B cell (primary cell): Measurements from ENCODE around the gene PARD3. TPM values are rescaled to one million over a fixed set of nuclear protein-coding genes. Genes with fewer than 3 reads are reported as not detected.

Experiments
- ATAC-seq: fragments of 200-7000 bp; cut with Tn5 transposase; one replicate; pipeline ENCODE4 v1.10.0; 2021; ENCODE audit warnings: low read depth, mild to moderate bottlenecking, moderate number of reproducible peaks, moderate library complexity
- CTCF ChIA-PET: fragments of 350-600 bp; sonication (Branson Sonifier 250); formaldehyde crosslinking; loops from one replicate; lab custom pipeline; 2021; ENCODE audit warnings: antibody characterized with exemption, inconsistent platforms; lab: Charles Lee
- POLR2A ChIA-PET: fragments of 350-600 bp; sonication (Branson Sonifier 250); formaldehyde crosslinking; loops from one replicate; lab custom pipeline; 2021; ENCODE audit warnings: antibody characterized with exemption; lab: Charles Lee
- DNase-seq: peaks from one replicate; pipeline ENCODE4 v3.0.0; 2013
- H2AFZ ChIP-seq: 2 replicates; pipeline ENCODE4 v1.6.1; 2012; ENCODE audit warnings: mild to moderate bottlenecking, low read depth, low read length; ENCODE audit not compliant: insufficient read depth, poor library complexity, severe bottlenecking
- H3K27ac ChIP-seq, 2 donors: 1 replicate in 1 of 2; 2 replicates in 1 of 2; pipeline ENCODE4 v1.5.1; 2012 to 2013; ENCODE audit warnings: low read length in 2 of 2, mild to moderate bottlenecking in 2 of 2, moderate library complexity in 1 of 2
- H3K27me3 ChIP-seq, 4 experiments: fragments of 200-600 bp in 1 of 4; sonication (generic) in 1 of 4; replicated peaks in 1 of 4; 1 replicate in 2 of 4; 2 replicates in 2 of 4; pipeline versions ENCODE4 v1.6.1 to v1.7.0; 2013 to 2016; ENCODE audit warnings: low read length in 3 of 4, mild to moderate bottlenecking in 2 of 4, mixed read lengths in 1 of 4, moderate library complexity in 1 of 4; ENCODE audit not compliant: insufficient read depth in 4 of 4, control insufficient read depth in 3 of 4; ENCODE audit errors: control extremely low read depth in 1 of 4
- H3K36me3 ChIP-seq, 2 experiments: replicated peaks in 1 of 2; 1 replicate in 1 of 2; 2 replicates in 1 of 2; pipeline versions ENCODE4 v1.6.1 to v1.7.1; 2013; ENCODE audit warnings: low read length in 1 of 2; ENCODE audit not compliant: insufficient read depth in 2 of 2, control insufficient read depth in 1 of 2; ENCODE audit errors: control extremely low read depth in 1 of 2, extremely low read depth in 1 of 2
- H3K4me1 ChIP-seq, 2 donors: fragments of 200-600 bp in 1 of 2; sonication (generic) in 1 of 2; 1 replicate in 1 of 2; 2 replicates in 1 of 2; pipeline versions ENCODE4 v1.5.1 to v1.6.1; 2013 to 2017; ENCODE audit warnings: low read length in 2 of 2; ENCODE audit not compliant: control insufficient read depth in 2 of 2, insufficient read depth in 2 of 2
- H3K4me2 ChIP-seq: replicated peaks from 2 replicates; pipeline ENCODE3; 2012; ENCODE audit warnings: mild to moderate bottlenecking, low read depth, low read length; ENCODE audit not compliant: poor library complexity, severe bottlenecking
- H3K4me3 ChIP-seq, 5 experiments: fragments of 200-600 bp in 1 of 5; sonication (generic) in 1 of 5; 1 replicate in 3 of 5; 2 replicates in 2 of 5; pipeline versions ENCODE4 v1.5.1 to v1.7.0; 2011 to 2016; ENCODE audit warnings: low read length in 4 of 5, mild to moderate bottlenecking in 4 of 5, low read depth in 2 of 5, control low read depth in 1 of 5, moderate library complexity in 1 of 5; ENCODE audit not compliant: insufficient read depth in 1 of 5; ENCODE audit errors: control extremely low read depth in 1 of 5, extremely low read depth in 1 of 5
- H3K79me2 ChIP-seq: fragments of 200-600 bp; sonication (generic); one replicate; pipeline ENCODE4 v1.6.0; 2016; ENCODE audit warnings: low read length; ENCODE audit not compliant: control insufficient read depth, insufficient read depth
- H3K9ac ChIP-seq: fragments of 200-600 bp; sonication (generic); 2 replicates; pipeline ENCODE4 v1.6.1; 2017; ENCODE audit warnings: mild to moderate bottlenecking, low read length, moderate library complexity
- H3K9me3 ChIP-seq, 3 donors: one replicate each; pipeline versions ENCODE4 v1.6.1 to v1.7.1; 2013; ENCODE audit warnings: low read length in 2 of 3; ENCODE audit not compliant: control insufficient read depth in 2 of 3, insufficient read depth in 1 of 3; ENCODE audit errors: control extremely low read depth in 1 of 3
- H4K20me1 ChIP-seq: 2 replicates; pipeline ENCODE4 v1.6.0; 2012; ENCODE audit warnings: mild to moderate bottlenecking, low read length; ENCODE audit not compliant: insufficient read depth, control insufficient read depth, poor library complexity, severe bottlenecking
- H3K27ac Mint-ChIP-seq: one replicate; pipeline ENCODE4 v1.8.0; 2021; ENCODE audit warnings: mixed read lengths
- H3K27me3 Mint-ChIP-seq: one replicate; pipeline ENCODE4 v1.8.0; 2021; ENCODE audit warnings: mixed read lengths
- H3K4me1 Mint-ChIP-seq: one replicate; pipeline ENCODE4 v1.8.0; 2021; ENCODE audit warnings: mixed read lengths
- H3K4me3 Mint-ChIP-seq: one replicate; pipeline ENCODE4 v1.8.0; 2021; ENCODE audit warnings: mixed read lengths
- H3K9me3 Mint-ChIP-seq: one replicate; pipeline ENCODE4 v1.8.0; 2022; ENCODE audit warnings: mixed read lengths; ENCODE audit not compliant: insufficient read depth
- CTCF ChIP-seq: fragments of 200-600 bp; IDR thresholded peaks from one replicate; pipeline ENCODE4 v1.8.0; 2022; ENCODE audit warnings: antibody characterized with exemption, mild to moderate bottlenecking
- EZH2 ChIP-seq: IDR thresholded peaks from 2 replicates; pipeline ENCODE4 v1.6.1; 2012; ENCODE audit warnings: borderline replicate concordance, low read depth, mild to moderate bottlenecking, moderate library complexity, low read length; ENCODE audit not compliant: insufficient read depth, poor library complexity, severe bottlenecking
- WGBS: methylation state at CpG from one replicate; pipeline ENCODE4 v1.1.5; 2013; ENCODE audit warnings: missing lambda C conversion rate; ENCODE audit not compliant: insufficient coverage; 5-methylcytosine and 5-hydroxymethylcytosine counted together
- intact Hi-C: fragments of 100-400 bp; cut with micrococcal nuclease; formaldehyde crosslinking; loops from one replicate; pipeline ENCODE4 v1.10.0; 2022
- polyA plus RNA-seq: library from polyadenylated mRNA; depleted of rRNA; stranded (reverse); fragments of >200 nt; gene quantifications from 2 replicates; pipeline ENCODE4 v1.2.3, GENCODE V29; 2012
- total RNA-seq, 2 donors: library from RNA; stranded (reverse); fragments of 120-200 nt in 1 of 2; gene quantifications; 1 replicate in 1 of 2; 2 replicates in 1 of 2; pipeline versions ENCODE4 v1.2.3 to v1.2.4, GENCODE V29; 2013 to 2022

PARD3 gene
- total and polyA plus RNA-seq, 2 donors (not counting 1 experiment from before 2014, with no cell fraction given): not detected

DNA sequence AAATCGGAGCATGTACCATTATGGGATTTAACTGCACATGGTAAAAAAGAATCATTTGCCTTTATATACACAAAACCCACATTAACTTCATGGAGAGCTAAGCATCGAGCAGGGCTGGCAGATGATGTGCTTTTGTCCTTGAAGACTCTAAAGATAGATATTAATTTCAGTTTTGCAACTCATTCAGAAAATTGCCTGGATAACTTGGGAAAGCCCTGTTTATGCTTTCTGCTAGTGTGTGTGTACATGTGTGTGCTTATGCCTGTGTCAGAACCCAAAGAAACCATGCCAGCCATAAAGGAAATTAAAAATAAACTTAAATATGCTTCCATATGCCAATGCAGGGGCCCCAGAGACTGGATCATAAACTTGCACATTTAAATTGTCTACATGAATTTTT lies 640.0 kb downstream of the PARD3 start:
- Histone ChIP-seq H3K79me2 (no peaks in the 10 kb centered on the region), H3K27me3 (no peaks in the 10 kb centered on the region), H3K4me2 (no peak overlapping the region), H3K4me3 (no peak overlapping the region), H3K9me3 (peaks cover 0 to 2% (median 0%) of the 10 kb centered on the region in 3 donors), H3K36me3 (no peaks in the 10 kb centered on the region), H4K20me1 (no peaks in the 10 kb centered on the region), H2AFZ (no peak overlapping the region), H3K4me1 (no peaks in the 10 kb centered on the region), H3K27ac (no peak overlapping the region), H3K9ac (no peak overlapping the region)
- Mint-ChIP-seq H3K9me3 (no peaks in the 10 kb centered on the region), H3K27me3 (no peaks in the 10 kb centered on the region), H3K4me1 (no peaks in the 10 kb centered on the region), H3K4me3 (no peak overlapping the region), H3K27ac (no peak overlapping the region)
- POLR2A ChIA-PET: no interaction called here
- DNase-seq: no peak
- no peak for TF ChIP-seq EZH2
- no peak for TF ChIP-seq CTCF
- no CpG with 5 or more reads among the region's 2 CpGs for WGBS
- ATAC-seq: no peak
- CTCF ChIA-PET: no interaction called here
- intact Hi-C loops: no loop called here

DNA sequence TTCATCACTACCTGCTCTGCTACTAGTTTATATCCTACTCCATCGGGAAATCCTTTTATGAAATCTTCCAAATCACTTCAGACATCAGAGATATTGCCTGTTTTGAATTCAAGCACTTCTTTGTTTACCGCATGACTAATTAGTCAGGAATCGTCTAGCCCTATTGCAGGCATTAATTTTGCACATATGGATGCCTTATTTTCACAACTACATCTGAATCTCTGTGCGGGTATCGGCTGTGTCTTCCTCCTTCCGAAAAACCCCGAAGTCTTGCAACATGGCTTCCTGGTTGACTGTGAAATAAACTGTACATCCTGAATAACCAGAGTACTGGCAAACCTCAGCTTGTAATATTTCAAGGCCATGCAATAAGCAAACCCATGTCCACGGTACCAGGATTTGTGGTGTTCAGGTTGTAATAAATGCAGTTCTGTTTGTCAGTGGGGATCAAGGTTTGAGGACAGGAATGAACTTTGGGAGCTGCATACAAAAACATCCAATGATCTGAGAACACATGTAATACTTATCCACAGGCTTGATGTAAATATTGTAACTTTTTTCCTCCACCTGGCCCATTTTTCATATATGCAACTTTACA lies 642.1 kb downstream of the PARD3 start:
- DNase-seq (no peak), ATAC-seq (no peak)
- no peaks in the 10 kb centered on the region for H3K79me2 ChIP-seq
- H3K9me3 ChIP-seq: peaks cover 0 to 2% (median 0%) of the 10 kb centered on the region in 3 donors
- Mint-ChIP-seq H3K4me3 (no peak overlapping the region), H3K27me3 (no peaks in the 10 kb centered on the region), H3K9me3 (no peaks in the 10 kb centered on the region), H3K27ac (no peak overlapping the region), H3K4me1 (no peaks in the 10 kb centered on the region)
- 78% methylated on average over 7 of the region's 8 CpGs for WGBS
- intact Hi-C loops: no loop called here
- no peak overlapping the region for H3K27ac ChIP-seq
- H3K9ac ChIP-seq: no peak overlapping the region
- CTCF ChIA-PET: no interaction called here
- H3K27me3 ChIP-seq: no peaks in the 10 kb centered on the region
- H2AFZ ChIP-seq: no peak overlapping the region
- H3K4me1 ChIP-seq: no peaks in the 10 kb centered on the region
- no peaks in the 10 kb centered on the region for H3K36me3 ChIP-seq
- no peak overlapping the region for H3K4me2 ChIP-seq
- no peaks in the 10 kb centered on the region for H4K20me1 ChIP-seq
- POLR2A ChIA-PET: no interaction called here
- no peak for TF ChIP-seq EZH2
- TF ChIP-seq CTCF: no peak
- no peak overlapping the region for H3K4me3 ChIP-seq
